GM04503 (cell line): ENCODE data around the gene CCDC141.

Experiments used
- DNase-seq: peaks from one replicate; pipeline ENCODE4 v3.0.0-alpha.2; 2012; ENCODE audit warnings: low read depth

The CCDC141 gene

DNA sequence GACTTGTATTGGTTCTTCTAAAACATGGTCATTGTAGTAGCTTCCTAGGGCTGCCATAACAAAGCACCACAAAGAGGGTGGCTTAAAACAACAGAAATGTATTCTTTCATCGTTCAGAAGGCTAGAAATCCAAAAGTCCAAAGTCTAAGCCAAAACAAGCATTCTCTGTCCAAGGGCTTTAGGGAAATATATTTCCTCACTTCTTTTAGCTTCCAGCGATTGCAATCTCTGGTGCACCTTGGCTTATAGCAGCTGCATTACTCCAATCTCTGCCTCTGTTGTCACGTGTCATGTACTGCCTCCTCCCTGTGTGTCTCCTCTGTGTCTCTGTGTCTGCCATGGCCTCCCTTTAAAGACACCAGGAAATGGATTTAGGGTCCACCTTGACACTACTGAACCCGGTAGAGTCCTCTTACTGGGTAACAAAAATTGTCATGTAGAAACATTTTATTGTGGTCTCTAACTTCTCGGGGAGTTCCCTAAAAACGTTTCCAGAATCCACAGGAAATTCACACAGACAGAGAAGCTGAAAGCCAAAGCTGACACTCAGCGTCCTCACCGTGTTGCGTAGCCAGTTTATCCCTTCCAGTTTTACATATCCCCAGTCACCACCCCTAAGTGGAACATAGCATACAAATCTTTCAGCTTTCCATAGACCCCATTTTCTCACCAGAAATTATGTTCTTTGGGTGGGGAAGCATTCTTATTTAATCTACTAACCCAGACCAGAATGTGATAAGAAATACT, 222.0 kb downstream of the CCDC141 start:
- no peak for DNase-seq

GRCh38 chr2:178827111-178827510, 222.8 kb downstream of the CCDC141 start:
- no peak for DNase-seq

GRCh38 chr2:178825183-178825582, 224.8 kb downstream of the CCDC141 start:
- no peak for DNase-seq

DNA sequence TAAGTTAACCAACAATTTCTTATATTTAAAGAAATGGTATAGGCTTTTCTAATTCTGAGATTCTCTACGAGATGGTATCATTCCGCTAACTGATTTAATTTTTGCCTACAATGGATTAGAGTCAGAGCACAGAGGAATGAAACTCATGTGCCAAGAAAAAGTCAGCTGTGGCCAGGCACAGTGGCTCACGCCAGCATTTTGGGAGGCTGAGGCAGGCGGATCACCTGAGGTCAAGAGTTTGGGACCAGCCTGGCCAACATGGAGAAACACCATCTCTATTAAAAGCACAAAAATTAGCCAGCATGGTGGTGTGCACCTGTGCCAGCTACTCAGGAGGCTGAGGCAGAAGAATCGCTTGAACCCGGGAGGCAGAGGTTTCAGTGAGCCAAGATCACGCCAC, 225.8 kb downstream of the CCDC141 start:
- DNase-seq: no peak

GRCh38 chr2:178819992-178820391, 229.9 kb downstream of the CCDC141 start:
- DNase-seq: no peak

- no peak for DNase-seq
Measured at GRCh38 chr2:178819147-178819875, 230.6 kb downstream of the CCDC141 start.

GRCh38 chr2:178811901-178812300, 238.0 kb downstream of the CCDC141 start:
- DNase-seq: no peak

GRCh38 chr2:178811045-178811444, 238.9 kb downstream of the CCDC141 start:
- DNase-seq: no peak

GRCh38 chr2:178810422-178810821, 239.5 kb downstream of the CCDC141 start:
- DNase-seq: no peak

- no peak for DNase-seq
Measured at GRCh38 chr2:178807227-178808008, 242.5 kb downstream of the CCDC141 start, which contains the start of gene TTN. Gene TTN, minus strand, starts transcription at chr2:178807423. Its CDS starts 2,781 bp downstream, at chr2:178804642.

- DNase-seq: no peak
Measured at GRCh38 chr2:178806543-178806942, 243.4 kb downstream of the CCDC141 start.

GRCh38 chr2:178805457-178805856, 244.5 kb downstream of the CCDC141 start:
- DNase-seq: no peak

GRCh38 chr2:178804791-178805190, 245.1 kb downstream of the CCDC141 start:
- no peak for DNase-seq

- DNase-seq: no peak
Measured at GRCh38 chr2:178800510-178800909, 249.4 kb downstream of the CCDC141 start.

- no peak for DNase-seq
Measured at GRCh38 chr2:178799305-178799704, 250.6 kb downstream of the CCDC141 start.

DNA sequence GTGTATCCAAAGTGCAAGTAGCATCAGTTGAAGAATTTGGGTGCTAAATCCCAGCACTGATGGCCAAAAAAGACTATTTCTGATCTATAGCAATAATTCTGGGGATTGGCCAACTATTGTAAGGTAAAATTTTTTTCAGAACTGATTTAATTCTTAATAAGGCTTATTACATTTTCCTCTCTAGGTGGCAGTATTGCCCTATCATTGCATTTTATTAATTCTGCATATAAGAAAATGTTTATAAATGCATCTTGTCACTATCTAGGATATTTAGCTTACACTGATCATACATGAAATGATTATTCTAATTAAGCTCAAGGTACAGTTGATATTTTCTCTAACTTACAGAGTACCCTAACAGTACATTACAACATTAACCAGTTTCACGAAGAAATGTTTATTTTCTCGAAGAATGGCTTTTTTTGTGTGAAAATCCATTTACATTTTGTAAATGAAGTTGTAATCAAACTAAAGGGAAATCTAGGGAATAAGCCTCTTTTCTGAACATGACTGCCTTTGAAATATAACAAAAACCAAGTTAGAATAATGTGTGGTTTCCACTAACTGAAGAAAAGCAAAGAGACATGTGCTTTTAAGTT, 253.8 kb downstream of the CCDC141 start:
- no peak for DNase-seq

GRCh38 chr2:178787934-178788333, 262.0 kb downstream of the CCDC141 start:
- DNase-seq: no peak

DNA sequence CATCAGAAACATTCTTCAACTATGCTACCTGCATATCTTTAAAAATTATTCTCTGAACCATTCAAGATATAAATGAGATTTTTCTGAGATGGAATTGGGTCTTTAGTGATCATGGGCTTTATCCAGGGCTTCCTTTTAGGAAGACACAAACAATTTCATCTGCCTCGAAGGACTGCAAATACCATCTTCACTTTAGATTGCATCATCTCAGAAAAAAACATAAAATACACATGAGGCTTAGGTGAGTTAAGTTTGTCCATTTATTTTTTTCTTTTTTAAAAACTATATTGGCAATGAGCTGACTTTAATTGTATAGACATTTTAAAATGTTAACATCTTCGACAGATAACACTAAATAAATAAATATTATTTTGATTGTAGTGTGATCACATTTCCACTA, 262.8 kb downstream of the CCDC141 start:
- no peak for DNase-seq

- no peak for DNase-seq
Measured at GRCh38 chr2:178783889-178784288, 266.0 kb downstream of the CCDC141 start.

DNA sequence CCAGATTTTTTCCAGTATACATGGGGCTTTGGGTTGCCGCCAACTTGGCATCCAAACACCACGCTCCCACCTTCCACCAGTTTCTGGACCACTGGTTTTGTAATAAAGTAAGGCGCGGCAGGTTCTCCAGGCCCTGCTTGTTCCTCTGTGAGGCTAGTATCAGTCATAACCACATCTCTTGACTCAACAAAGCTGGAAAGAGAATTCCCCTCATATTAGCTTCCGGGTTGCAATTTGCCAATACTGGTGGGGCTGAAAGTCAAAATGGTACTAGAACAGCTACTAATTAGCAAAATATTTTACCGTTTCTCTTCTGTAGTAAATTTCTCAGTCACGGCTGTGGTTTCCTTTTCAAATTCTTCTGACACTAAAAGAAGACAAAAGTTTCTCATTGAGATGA, 267.7 kb downstream of the CCDC141 start:
- DNase-seq: no peak
